GM19452 (cell line): ENCODE data around the gene NEURL2.

Experiments used
- ATAC-seq: cut with Tn5 transposase; IDR thresholded peaks from one replicate; pipeline ENCODE4 v1.9.1; 2021; ENCODE audit not compliant: unreplicated experiment

NEURL2 gene

GRCh38 chr20:45848421-45848820 lies 42.6 kb downstream of the NEURL2 start:
- no peak for ATAC-seq

DNA sequence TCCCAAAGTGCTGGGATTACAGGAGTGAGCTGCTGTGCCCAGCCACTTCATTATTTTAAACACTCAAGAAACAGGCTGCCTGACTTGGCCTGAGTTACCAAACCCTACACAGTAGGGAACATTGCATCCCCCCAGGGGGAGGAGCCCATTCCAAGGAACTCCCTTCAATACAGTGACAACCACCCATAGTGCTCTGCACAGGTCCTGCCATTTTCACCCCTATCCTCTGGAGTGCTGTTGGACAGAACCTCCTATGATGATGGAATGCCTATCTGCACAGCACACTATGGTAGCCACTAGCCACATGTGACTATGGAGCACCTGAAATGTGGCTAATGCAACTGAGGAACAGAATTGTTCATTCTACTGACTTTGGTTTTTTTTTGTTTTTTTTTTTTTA lies 45.6 kb downstream of the NEURL2 start:
- no peak for ATAC-seq

DNA sequence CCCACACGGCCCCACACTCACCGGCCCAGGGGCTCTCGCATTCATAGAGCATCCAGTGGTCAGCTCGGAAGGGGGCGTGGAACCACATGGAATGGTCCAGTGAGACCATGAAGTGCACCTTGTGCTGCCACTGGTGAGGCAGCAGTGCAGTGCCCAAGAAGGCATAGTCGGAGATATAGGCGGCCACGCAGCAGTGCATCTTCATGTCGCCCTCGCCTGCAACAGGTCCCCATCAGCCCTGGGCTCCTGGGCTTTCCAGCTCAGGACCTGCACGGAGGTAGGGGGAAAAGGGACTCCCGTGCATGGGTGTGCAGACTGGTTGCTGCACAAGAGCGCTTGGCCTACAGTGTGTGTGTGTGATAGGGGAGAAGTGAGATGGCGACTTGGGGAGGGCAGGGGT lies 47.5 kb downstream of the NEURL2 start:
- ATAC-seq, result no peak

DNA sequence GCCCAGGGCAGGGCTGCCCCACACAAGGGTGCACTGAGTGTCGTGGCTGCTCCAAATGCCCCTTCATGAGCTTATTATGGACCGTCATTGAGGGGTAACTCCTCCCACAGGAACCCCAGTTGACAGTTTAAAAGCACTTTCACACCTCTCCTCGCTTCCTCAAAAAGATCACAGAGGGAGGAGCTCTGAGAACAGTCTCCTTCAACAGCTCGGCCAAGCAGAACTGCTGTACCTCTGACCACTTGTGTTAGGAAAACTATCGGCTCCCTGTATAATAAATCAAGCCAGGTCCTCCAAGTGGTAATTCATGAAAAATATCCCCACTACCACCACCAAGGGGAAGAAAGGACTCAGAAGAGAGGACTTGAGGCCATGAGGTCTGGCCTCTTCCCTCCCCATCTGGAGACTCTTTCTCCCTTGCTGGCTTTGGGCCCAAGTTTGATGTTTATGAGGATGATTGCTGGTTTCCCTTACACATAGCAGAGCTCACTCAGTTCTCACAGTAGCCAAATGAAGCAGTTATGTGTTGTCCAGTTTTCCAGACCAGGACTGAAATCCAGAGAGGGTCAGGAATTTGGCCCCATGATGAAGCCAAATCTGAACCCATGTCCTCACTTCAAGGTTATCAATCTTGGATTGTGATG lies 48.7 kb downstream of the NEURL2 start:
- ATAC-seq, result peak; percentile 70

DNA sequence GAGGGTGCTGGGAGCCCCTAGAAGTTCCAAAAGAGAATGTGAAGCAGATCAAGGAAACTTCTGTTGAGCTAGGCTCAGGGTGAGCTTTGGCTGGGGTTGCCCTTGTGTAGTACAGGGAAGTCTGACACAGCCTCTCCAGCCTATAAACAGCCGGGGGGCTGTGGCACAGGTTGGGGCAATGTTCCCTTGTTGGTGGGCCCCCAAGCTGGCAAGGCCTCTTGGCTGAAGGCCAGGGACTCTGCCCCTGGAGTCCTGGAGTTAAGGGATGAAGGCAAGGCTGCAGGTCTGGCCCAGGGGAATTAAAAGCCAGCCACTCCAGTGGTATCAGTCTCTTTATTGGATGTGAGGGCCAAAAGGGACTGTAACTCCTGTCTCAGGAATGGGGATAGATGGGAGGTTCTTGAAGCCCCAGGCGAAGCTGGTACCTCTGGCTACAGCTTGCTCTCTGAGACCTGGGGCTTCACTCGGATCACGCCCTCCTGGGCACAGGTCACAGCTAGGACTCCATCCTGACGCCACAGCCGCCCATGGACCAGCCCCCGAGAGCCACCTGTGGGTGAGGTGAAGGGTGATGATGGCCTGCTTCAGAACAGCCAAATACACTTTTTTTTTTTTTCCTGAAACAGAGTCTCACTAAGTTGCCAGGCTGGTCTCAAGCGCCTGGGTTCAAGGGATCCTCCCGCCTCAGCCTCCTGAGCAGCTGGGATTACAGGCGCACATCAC lies 49.4 kb downstream of the NEURL2 start:
- no peak for ATAC-seq

GRCh38 chr20:45840700-45841198 lies 50.3 kb downstream of the NEURL2 start:
- no peak for ATAC-seq
